GM18907 (cell line): Measurements from ENCODE around the gene RFFL.
A peak's percentile ranks its signal among the peaks of the same experiment; 100 is the strongest.
"Not testable (repeated sequence)": the region's sequence is repeated elsewhere in the genome, so short reads cannot be mapped to it uniquely, and the experiment has no call there.

Experiments used
- ATAC-seq: cut with Tn5 transposase; IDR thresholded peaks from one replicate; pipeline ENCODE4 v1.9.1; 2021; ENCODE audit warnings: mild to moderate bottlenecking, moderate library complexity; ENCODE audit not compliant: unreplicated experiment

RFFL gene, protein sequence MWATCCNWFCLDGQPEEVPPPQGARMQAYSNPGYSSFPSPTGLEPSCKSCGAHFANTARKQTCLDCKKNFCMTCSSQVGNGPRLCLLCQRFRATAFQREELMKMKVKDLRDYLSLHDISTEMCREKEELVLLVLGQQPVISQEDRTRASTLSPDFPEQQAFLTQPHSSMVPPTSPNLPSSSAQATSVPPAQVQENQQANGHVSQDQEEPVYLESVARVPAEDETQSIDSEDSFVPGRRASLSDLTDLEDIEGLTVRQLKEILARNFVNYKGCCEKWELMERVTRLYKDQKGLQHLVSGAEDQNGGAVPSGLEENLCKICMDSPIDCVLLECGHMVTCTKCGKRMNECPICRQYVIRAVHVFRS

DNA sequence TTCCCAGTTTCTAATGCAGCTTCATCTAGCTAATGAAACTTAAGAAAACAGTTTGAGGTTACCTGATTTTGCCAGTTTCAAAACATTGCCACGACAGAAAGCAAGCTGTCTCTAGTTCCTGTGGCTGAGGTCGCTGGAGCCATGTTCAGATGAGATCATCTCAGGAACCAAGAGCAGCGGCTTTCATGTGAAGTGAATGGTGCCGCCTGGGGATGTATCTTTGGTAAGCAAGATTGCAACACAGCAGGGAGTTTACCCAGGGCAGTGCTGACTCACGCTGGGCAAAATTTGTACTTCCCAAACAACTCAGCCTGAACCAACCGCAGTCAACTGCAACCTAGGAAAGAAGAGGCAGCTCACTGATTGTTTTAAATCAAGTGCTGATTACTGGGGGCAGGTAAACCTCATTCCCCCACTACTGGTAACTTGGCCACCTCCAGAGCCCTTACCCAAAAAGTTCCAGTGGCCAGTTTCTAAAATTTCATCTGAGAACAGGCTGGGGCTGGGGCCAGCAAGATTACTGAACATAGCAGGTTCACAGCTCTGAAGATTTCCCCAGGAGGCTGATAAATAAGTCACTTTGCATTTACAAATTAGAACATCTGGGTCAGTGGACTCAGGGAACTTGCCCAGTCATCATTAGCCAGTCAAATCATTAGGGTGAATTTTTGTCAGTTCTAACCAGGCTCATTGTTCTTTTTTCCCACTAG is at the start of gene RFFL:
TSS of gene RFFL (minus strand) at position 194 of the 710 bp plus-strand sequence. CDS start 37,154 bp downstream, outside the sequence.
- peak; percentile 90 for ATAC-seq

DNA sequence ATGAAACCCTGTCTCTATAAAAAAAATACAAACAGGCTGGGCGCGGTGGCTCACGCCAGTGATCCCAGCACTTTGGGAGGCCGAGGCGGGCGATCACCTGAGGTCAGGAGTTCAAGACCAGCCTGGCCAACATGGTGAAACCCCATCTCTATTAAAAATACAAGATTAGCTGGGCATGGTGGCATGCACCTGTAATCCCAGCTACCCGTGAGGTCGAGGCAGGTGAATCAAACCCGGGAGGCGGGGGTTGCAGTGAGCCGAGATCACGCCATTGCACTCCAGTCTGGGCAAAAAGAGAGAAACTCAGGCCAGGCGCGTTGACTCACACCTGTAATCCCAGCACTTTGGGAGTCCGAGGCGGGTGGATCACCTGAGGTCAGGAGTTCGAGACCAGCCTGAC is 47.3 kb upstream of the RFFL start:
- not testable (repeated sequence) for ATAC-seq

DNA sequence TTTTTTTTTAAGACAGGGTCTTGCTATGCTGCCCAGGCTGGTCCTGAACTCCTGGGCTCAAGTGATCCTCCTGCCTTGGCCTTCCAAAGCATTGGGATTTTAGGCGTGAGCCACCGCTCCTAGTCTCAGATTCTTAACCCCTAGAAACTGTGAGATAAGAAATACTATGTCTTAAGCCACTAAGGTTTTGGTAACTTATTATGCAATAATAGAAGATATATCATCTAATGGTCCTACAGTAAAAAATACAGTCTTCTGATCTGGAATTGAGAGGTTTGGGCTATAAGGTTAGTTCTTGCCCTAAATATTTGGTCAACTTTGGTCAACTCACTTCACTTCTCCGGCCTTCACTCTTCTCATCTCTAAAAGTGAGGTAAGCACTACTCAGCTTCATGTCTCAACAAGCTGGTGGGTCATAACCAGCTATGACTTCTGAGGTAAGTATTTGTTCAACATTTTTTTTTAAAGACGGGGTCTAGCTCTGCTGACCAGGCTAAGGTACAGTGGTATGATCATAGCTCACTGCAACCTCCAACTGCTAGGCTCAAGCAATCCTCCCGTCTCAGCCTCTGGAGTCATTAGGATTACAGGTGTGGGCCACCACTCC is 41.4 kb upstream of the RFFL start:
- no peak for ATAC-seq

DNA sequence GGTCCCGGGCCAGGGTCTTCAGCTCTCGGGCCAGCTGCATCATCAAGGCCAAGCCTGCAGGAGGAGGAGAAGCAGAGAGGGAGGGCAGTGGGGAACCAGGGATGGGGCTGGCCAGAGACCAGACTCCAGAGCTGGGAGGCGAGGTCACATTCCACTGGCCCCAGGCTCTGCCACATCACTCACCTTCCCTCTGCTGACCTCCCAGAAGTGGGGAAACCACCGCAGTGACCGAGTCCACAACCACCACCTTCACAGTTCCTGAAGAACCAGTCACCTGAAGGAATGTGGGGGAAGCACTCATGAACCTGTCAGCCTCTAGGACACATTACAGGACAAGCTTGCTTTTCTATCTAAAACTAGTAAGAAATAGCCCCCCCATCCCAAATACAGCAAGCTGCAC is 39.8 kb upstream of the RFFL start:
- ATAC-seq = no peak

DNA sequence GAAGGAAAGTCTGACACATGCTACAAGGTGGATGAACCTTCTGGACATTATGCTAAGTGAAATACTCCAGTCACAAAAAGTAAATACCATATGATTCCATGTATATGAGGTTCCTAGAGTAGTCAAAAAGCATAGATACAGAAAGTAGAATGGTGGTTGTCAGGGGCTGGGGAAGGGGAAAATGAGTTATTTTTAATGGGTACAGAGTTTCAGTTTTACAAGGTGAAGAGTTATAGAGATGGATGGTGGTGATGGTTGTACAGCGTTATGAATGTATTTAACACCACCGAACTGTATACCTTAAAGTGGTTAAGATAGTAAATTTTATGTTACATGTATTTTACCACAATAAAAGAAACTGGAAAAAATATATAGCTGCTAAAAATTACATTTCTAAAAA is 38.2 kb upstream of the RFFL start:
- ATAC-seq = no peak

DNA sequence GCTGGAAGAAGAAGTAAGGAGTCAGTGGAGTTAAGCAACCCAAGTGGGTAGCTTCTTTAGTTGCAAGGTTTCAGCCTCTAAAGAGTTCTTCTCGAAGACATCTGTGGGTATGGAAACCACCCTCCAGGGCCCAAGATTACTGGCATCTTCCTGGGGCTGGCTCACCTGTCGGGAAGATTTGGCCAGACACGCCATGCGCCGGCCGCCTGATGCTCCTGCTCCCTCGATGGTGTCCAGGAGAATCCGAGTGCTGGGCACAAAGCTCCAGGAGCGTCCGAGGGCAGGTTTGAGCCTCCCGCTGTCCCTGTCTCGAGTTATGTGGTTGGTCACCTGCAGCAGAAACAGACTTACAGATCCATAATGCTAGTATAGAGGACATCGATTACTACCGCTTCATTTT is 37.5 kb upstream of the RFFL start:
- no peak for ATAC-seq

DNA sequence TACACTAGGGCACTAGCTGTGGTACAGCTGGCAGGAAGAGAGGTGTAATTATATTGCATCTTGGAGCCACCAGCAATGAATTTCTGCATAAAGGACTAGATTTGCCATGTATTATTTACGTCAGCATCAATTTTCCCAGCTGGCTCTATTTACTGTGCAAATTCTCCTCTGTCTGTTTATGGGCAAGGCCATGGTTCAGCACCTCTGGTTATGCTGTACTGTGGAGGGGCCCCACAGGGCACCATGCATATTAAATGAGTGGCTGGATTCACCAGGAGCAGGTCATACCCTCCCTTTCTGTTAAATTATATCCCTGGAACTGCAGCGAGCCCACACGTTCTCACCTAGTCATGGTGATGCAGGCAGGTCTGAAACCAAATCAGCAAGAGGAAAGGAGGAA is 36.4 kb upstream of the RFFL start:
- ATAC-seq = no peak

DNA sequence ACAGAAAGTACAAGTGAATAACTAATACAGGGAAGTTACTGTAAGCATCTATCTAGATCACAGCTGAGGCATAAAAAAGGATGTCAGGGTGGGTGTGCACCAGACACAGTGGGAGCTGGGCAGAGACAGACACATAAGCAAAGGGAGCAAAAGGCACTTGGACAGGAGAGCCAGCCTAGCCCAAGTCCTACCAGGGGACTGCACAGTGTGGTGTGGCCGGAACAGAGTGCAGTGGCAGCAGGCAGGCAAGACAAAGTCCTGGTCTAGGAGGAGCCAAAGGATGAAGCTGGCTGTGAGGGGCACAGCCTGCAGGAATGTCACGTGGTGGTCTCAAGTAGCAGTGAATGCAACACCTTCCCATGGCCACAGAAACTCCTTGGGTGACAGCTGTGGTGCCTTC is 34.3 kb upstream of the RFFL start:
- no peak for ATAC-seq

DNA sequence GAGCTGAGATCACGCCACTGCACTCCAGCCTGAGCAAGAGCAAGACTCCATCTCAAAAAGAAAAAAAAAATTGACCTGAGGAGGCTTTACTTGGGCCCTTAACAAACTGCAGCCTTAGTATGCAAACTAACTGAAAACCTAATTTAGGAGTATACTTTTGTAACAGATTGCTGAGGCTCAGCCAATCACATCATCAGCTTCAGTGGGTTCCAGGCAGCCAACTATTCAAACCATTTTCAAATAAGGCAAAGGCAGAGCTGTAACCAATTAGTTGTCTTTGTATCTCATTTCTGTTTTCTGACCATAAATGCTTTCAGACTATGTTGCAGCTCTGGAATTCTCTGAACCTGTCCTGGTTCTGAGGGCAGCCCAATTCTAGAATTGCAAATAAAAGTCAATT is 32.2 kb upstream of the RFFL start:
- ATAC-seq = no peak

DNA sequence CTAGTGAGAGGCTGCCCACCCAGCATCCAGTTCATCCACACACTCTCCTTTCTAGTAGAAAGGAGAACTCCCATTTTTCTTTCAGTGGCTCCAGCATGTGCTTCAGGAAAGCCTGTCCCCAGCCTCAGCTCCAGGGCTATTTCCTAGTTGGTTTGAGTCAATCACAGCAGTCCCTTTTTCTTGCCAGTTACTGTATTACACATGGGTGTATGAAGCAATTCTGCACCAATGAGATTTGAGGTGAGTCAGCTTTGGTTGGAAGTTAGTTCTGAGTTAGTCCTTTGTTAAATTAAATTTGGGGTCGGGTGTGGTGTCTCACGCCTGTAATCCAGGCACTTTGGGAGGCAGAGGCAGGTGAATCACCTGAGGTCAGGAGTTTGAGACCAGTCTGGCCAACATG is 31.4 kb upstream of the RFFL start:
- no peak for ATAC-seq

DNA sequence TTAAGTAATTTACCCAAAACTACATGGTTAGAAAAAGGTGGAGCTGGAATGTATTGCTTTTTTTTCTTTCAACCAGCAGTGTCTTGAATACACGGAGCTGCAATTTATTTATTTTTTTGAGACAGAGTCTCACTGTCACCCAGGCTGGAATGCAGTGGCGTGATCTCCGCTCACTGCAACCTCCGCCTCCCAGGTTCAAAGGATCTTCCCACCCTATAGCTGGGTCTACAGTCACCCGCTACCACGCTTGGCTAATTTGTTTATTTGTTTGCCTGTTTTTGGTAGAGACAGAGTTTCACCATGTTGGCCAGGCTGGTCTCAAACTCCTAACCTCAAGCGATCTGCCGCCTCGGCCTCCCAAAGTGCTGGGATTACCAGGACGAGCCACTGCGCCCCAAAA is 27.2 kb upstream of the RFFL start:
- not testable (repeated sequence) for ATAC-seq

DNA sequence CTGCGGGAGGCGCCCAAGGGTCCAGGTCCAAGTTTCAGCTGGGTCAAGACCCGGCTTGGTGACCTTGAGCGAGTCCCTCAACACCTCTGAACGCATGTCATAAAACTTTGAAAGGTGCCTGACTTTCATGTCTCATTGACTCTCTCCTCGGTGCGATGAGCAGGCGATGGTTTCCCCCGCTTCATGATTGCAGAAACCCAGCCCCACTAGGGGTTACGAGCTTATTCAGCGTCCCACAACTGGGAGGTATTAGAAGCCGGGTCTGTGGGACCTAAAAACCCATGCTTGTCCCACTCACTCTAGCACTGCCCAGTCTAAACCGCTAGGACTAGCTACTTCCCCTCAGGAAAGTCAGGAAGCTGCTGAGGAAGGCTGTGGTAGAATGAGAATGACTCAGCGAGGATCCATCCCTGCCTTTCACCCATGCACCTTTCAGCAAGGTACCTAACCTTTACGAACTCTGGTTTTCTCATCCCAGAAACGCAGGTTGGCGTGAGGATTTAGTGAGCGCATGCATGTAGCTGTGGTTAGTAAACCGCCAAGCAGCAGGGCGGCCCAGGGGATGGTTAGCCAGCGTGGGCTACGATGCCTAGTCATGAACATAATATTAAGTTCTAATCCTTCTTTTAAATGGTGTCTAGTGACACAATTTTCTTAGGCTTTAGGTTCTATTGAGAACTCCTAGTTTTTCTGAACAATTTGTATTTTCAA is 26.2 kb upstream of the RFFL start:
- peak; percentile 6 for ATAC-seq

DNA sequence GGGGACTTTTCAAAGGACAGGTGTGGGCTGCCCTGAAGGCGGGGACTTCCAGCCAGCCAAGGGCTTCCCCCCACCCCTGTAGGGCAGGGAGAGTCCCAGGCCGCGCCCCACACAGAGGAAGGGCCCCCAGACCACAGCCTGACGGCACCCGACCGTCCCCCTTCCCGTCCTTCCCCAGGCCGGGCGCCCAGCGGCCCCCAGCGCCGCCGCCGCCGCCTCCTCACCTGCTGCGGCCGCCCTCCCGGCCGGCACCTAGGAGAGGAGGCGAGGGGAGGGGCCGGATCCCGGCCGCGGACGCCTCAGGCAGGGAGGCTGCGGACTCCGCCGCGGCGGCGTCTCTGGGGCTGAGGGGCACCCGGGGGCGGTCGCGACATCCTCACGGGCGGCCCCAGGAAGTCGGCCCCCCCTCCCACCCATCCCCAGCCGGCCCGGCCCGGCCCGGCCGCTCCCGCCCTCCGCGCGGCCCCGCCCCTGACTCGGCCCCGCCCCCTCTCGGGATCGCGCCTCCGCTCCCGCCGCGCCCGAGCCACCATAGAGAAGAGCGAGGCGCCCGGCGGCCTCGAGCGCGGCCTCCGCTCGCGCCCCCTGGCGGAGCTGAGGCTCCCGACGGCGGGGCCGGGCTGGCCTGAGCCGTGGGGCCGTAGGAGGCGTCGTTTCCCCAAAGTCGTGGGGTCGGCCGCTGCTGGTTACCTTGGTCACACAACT is 25.5 kb upstream of the RFFL start:
- ATAC-seq = peak; percentile 69

DNA sequence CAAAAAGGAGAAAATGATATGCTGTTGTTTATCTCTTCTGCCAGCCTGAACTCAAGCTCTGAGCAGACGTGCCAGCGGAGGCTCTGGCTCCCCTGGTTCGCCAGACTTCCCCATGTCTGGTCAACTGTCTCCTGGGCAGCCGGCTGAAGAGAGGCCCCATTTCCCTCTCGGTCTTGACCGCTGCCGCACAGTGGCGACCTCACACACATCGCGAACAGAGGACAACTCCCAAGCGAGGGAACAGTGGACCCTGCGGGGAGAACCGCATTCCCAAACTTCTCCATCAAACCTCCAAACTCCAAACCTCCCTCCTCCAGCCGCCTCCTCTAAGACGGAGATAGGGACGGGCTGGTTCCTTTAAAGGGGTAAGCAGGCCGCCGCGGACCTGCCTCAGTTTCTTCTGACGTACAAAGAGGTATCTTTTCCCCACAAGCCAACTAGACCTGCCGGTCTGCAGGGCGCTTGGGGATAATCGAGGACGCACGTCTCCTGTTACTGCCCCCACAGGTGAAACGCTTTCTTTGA is 24.9 kb upstream of the RFFL start:
- peak; percentile 15 for ATAC-seq

DNA sequence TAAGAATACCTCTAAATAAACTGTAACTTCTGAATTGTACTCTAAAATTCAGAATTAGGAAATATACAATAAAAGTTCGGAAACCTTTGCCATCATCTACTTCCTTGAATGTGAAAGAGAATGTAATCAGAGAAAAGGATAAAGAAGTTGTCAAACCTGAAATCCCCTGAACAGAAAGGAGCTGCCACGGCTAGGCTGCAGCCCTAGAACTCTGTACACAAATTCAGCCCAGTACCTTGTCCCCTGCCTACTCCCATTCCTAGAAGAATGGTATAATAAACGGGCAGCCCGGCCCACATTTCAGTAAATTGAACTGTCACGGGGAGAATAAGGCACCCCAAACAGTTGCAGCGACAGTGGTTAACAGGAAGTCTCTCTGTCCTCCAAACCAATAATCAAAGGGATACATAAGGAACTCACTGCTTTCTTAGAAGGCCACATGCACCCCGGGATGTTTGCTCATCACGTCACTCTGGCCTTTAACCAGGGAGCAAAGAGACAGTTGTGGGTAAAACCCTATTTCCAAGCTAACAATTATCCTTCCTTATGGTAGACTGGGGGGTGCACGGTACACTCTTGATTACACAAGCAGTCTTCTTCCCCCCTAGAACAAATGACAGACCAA is 24.3 kb upstream of the RFFL start:
- peak; percentile 1 for ATAC-seq

DNA sequence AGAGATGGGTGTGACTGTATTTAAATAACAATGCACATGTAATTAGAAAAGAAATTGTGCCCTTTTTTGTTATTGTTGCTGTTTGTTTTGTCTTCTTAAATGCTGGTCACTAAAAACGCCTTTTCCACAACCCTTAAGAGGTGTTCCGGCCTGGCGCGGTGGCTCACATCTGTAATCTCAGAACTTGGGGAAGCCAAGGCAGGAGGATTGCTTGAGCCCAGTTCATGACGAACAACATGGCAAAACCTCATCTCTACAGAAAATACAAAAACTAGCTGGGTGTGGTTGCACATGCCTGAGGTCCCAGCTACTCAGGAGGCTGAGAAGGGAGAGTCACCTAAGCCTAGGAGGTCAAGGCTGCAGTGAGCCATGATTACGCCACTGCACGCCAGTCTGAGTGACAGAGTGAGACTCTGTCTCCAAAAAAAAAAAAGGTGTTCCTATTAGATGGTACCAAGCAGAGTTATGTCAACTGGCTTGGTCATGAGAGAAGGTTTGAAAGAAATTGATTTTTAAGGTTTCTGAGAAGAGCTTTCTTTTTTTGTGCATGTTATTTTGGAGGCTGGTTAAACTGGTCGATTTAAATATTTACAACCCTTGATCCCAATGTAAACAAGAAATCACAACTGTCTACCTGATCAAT is 23.5 kb upstream of the RFFL start:
- no peak for ATAC-seq

DNA sequence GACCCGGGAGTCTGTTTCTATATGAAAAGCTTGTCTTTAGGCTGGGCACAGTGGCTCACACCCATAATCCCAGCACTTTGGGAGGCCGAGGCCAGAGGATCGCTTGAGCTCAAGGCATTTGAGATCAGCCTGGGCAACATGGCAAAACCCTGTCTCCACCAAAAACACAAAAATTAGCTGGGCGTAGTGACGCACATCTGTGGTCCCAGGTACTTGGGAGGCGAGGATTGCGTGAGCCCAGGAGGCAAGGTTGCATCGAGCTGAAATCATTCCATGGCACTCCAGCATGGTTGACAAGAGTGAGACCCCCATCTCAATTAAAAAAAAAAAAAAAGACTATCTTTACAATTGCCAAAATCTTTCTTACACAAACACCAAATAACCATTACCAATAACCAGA is 22.7 kb upstream of the RFFL start:
- ATAC-seq = no peak

DNA sequence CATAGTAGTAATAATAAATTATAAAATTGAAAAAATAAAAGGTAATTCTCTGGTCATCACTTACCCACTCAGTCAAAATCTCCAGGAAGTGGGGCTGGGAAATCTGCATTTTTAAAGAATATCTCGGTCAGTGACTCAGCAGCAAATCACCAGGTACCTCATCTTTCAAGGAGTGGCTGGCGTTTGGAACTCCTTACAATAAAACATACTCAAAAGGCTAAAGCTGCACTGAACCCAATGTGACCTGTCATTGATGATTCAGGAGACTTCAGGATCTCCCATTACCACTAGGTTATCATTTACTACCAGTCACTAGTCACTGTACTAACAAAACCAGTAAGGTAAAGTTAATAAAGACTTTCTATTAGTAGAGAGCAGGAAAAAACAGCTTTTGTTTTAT is 21.5 kb upstream of the RFFL start:
- no peak for ATAC-seq

DNA sequence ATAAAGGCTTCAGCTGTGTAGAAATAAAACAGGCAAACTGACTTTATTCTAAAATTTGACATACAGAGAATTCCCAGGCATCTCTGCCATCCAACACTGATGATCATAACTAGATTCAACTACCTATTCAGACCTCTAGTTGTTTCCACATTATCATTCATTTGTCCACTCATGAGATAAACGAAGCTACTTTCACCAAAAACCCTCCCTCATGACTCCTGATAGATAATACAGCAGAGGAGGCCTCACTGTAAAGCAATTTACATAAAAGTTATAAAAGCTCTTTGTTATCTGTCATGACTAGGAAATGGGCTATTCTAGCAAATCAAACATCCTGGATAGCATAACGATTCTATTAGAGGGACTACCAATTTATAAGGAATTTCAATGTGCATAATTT is 19.6 kb upstream of the RFFL start:
- ATAC-seq = no peak
